D721Med (cell line): ENCODE data around the gene SOX8.

Source experiments
- DNase-seq: peaks from one replicate; pipeline ENCODE4 v3.0.0; 2011; ENCODE audit warnings: low spot score; ENCODE audit not compliant: insufficient read length
- FAIRE-seq: peaks from 2 replicates; lab custom pipeline; 2011; peaks lifted over from hg19 to GRCh38; lab: Jason Lieb, UNC
- TF ChIP-seq, protein P1 (sequence below): IDR thresholded peaks from 2 replicates; pipeline ENCODE4 v1.5.1; 2012; ENCODE audit warnings: mild to moderate bottlenecking, control low read depth; ENCODE audit not compliant: insufficient read depth; ENCODE audit errors: missing control alignments

Gene SOX8

GRCh38 chr16:1026784-1027500 lies 45.4 kb downstream of the SOX8 start:
- FAIRE-seq: no peak
- no peak for DNase-seq
- TF ChIP-seq, protein P1, sequence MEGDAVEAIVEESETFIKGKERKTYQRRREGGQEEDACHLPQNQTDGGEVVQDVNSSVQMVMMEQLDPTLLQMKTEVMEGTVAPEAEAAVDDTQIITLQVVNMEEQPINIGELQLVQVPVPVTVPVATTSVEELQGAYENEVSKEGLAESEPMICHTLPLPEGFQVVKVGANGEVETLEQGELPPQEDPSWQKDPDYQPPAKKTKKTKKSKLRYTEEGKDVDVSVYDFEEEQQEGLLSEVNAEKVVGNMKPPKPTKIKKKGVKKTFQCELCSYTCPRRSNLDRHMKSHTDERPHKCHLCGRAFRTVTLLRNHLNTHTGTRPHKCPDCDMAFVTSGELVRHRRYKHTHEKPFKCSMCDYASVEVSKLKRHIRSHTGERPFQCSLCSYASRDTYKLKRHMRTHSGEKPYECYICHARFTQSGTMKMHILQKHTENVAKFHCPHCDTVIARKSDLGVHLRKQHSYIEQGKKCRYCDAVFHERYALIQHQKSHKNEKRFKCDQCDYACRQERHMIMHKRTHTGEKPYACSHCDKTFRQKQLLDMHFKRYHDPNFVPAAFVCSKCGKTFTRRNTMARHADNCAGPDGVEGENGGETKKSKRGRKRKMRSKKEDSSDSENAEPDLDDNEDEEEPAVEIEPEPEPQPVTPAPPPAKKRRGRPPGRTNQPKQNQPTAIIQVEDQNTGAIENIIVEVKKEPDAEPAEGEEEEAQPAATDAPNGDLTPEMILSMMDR: no peak

- DNase-seq (no peak), FAIRE-seq (no peak)
- TF ChIP-seq, protein P1: no peak
Observed at GRCh38 chr16:1027501-1027815, 45.9 kb downstream of the SOX8 start.

DNA sequence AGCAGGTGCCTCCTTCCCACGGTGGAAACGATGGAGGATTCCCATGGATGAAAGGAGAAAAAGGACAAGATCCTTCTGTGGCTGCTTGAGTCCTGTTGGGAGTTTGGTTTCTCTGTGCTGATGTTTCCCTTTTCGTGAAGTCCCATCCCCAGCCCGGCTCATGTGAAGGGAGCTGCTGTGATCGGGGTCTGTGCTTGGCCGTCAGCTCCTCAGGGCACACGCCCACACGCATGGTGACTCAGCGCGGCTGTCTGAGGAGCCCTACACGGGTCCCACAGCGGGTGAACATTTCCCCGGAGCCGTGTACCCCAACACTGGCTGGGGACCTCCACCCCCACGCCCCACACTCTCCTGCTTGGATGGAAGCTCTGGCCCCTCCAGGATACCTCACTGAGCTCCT lies 46.5 kb downstream of the SOX8 start:
- no peak for FAIRE-seq
- TF ChIP-seq, protein P1: no peak
- no peak for DNase-seq

DNA sequence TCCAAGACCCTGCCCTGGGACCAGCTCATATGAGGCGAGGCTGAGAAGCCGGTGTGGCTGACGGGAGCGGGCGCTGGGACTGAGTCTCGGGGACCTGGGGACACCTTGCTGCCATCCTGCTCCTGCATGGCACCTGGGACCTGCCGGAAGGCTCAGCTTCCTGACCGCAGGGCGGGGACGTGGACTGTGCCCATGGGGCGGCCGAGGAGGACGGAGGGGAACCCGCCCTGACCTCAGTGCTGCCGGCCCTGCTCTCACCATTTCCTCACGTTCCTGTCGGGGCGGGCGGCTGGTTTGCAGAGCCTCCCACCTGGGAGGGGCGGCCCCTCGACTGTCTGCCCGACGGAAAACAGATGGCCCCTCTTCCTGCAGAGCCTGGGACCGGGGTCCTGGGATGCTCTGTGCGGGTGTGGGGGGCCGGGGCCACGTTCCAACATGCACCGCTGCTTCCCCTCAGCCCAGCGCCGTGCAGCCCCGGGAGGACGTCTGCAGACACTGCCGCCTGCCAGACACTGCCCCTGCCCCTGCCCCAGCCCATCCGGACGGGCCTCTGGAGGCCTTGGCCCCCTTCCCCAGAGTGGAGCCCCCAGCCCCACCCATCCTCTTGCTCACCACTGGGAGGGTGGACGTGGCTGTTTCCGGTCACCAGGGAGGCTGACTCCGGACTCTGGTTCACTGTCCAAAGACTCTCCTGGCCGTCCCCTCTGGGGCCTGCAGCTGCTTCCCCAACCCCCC lies 47.1 kb downstream of the SOX8 start:
- FAIRE-seq (no peak), DNase-seq (no peak)
- TF ChIP-seq, protein P1: no peak

DNA sequence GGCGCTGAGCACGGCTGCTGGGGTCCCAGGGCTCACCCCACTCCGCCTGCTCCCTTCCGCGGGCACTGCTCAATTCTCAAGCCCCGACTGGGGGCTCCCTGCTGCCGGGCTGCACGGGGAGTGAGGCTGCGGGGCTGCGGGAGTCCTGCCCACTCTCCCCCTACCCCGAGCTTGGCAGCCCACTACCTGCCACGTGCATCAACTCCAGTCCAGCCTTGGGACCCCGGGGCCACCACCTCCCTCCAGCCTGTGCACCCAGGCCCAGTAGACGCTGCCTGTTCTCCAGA lies 47.6 kb downstream of the SOX8 start:
- TF ChIP-seq, protein P1: no peak
- DNase-seq: no peak
- no peak for FAIRE-seq

- TF ChIP-seq, protein P1: no peak
- FAIRE-seq: no peak
Observed at GRCh38 chr16:1030473-1030901, 48.9 kb downstream of the SOX8 start.

DNA sequence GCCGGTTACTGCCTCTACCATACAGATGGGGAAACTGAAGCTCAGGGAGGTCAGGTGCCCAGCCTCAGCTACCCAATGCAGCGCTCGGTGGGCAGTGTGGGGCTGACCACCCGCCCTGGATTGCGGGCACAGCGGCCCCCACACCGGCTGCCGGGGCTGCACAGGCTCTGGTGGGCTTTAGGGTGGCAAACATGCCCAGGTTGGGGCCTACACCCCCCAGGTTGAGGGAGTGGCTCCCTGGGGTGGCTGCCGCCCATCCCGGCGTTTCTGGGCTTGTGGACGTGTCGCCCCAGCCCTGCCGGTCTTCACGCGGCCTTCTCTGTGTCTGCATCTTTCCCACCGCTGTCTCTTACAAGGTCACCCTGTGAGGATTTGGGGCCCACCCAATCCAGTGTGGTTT lies 50.1 kb downstream of the SOX8 start:
- TF ChIP-seq, protein P1: no peak
- FAIRE-seq (no peak), DNase-seq (no peak)

More at GRCh38 chr16:1030473-1030901, 48.9 kb downstream of the SOX8 start:
- DNase-seq: no peak
